ENCODE measurements around the gene EXOSC6.
A peak's percentile ranks its signal among the peaks of the same experiment; 100 is the strongest.
"Not testable (repeated sequence)": the region's sequence is repeated elsewhere in the genome, so short reads cannot be mapped to it uniquely, and the experiment has no call there.

The EXOSC6 gene

GRCh38 chr16:70222574-70222973, 29.2 kb downstream of the EXOSC6 start:
- not testable (repeated sequence) for DNase-seq (ENCODE audit: low read depth); H3K4me3 ChIP-seq (replicated peaks; ENCODE audit: low read depth, low read length)

- DNase-seq (ENCODE audit: low read depth), result not testable (repeated sequence)
Measured at GRCh38 chr16:70218586-70218985, 33.2 kb downstream of the EXOSC6 start.

GRCh38 chr16:70206382-70206781, 45.4 kb downstream of the EXOSC6 start:
- not testable (repeated sequence) for H3K4me3 ChIP-seq (replicated peaks; ENCODE audit: low read depth, low read length); DNase-seq (ENCODE audit: low read depth)

More at GRCh38 chr16:70218586-70218985, 33.2 kb downstream of the EXOSC6 start:
- H3K4me3 ChIP-seq (replicated peaks; ENCODE audit: low read depth, low read length), result not testable (repeated sequence)

GRCh38 chr16:70204668-70205405, 46.9 kb downstream of the EXOSC6 start:
- H3K4me3 ChIP-seq (replicated peaks; ENCODE audit: low read depth, low read length); DNase-seq (ENCODE audit: low read depth): not testable (repeated sequence)

- not testable (repeated sequence) for DNase-seq (ENCODE audit: low read depth); H3K4me3 ChIP-seq (replicated peaks; ENCODE audit: low read depth, low read length)
Measured at GRCh38 chr16:70204010-70204409, 47.7 kb downstream of the EXOSC6 start.

- H3K4me3 ChIP-seq (replicated peaks; ENCODE audit: low read depth, low read length), result not testable (repeated sequence)
Measured at GRCh38 chr16:70203508-70203907, 48.2 kb downstream of the EXOSC6 start.

GRCh38 chr16:70200063-70200462, 51.7 kb downstream of the EXOSC6 start:
- H3K4me3 ChIP-seq (replicated peaks; ENCODE audit: low read depth, low read length); DNase-seq (ENCODE audit: low read depth): not testable (repeated sequence)

More at GRCh38 chr16:70203508-70203907, 48.2 kb downstream of the EXOSC6 start:
- not testable (repeated sequence) for DNase-seq (ENCODE audit: low read depth)

GRCh38 chr16:70199170-70199569, 52.6 kb downstream of the EXOSC6 start:
- not testable (repeated sequence) for H3K4me3 ChIP-seq (replicated peaks; ENCODE audit: low read depth, low read length); DNase-seq (ENCODE audit: low read depth)

- not testable (repeated sequence) for H3K4me3 ChIP-seq (replicated peaks; ENCODE audit: low read depth, low read length)
- DNase-seq (ENCODE audit: low read depth), result peak; percentile 51
Measured at GRCh38 chr16:70198666-70199065, 53.1 kb downstream of the EXOSC6 start.

GRCh38 chr16:70198230-70198629, 53.5 kb downstream of the EXOSC6 start:
- not testable (repeated sequence) for DNase-seq (ENCODE audit: low read depth); H3K4me3 ChIP-seq (replicated peaks; ENCODE audit: low read depth, low read length)

GRCh38 chr16:70197611-70198010, 54.1 kb downstream of the EXOSC6 start:
- H3K4me3 ChIP-seq (replicated peaks; ENCODE audit: low read depth, low read length); DNase-seq (ENCODE audit: low read depth): not testable (repeated sequence)
